Testis (tissue), 3 donors: ENCODE data around the gene ITPR2. TPM values are rescaled to one million over a fixed set of nuclear protein-coding genes. Genes with fewer than 3 reads are reported as not detected.
A peak's percentile ranks its signal among the peaks of the same experiment; 100 is the strongest.

Source experiments
- DNase-seq: peaks from one replicate; pipeline ENCODE4 v3.0.0-alpha.2; 2019
- H3K27ac ChIP-seq, 2 donors: fragments of 200-600 bp; sonication (generic); one replicate each; pipeline ENCODE4 v1.5.1; 2019
- H3K27me3 ChIP-seq: fragments of 200-600 bp; sonication (generic); one replicate; pipeline ENCODE4 v1.5.1; 2019
- H3K36me3 ChIP-seq: fragments of 200-600 bp; sonication (generic); one replicate; pipeline ENCODE4 v1.5.1; 2017; ENCODE audit warnings: low read depth; ENCODE audit errors: missing control alignments
- H3K4me1 ChIP-seq: fragments of 200-600 bp; sonication (generic); one replicate; pipeline ENCODE4 v1.5.1; 2019
- H3K4me3 ChIP-seq, 2 donors: fragments of 200-600 bp; sonication (generic); one replicate each; pipeline ENCODE4 v1.5.1; 2017 to 2019
- H3K9me3 ChIP-seq: fragments of 200-600 bp; sonication (generic); one replicate; pipeline ENCODE4 v1.5.1; 2017
- POLR2A ChIP-seq: fragments of 450-650 bp; IDR thresholded peaks from one replicate; pipeline ENCODE4 v1.6.1; 2017; ENCODE audit warnings: antibody characterized with exemption, mild to moderate bottlenecking, moderate library complexity
- WGBS, 2 donors: methylation state at CpG; one replicate each; pipeline ENCODE4 v1.1.5; 2018; 5-methylcytosine and 5-hydroxymethylcytosine counted together
- intact Hi-C: fragments of 100-400 bp; cut with DNase I; formaldehyde crosslinking; loops from one replicate; pipeline ENCODE4 v1.15.1; 2023; ENCODE audit warnings: low total_unique reads
- polyA plus RNA-seq: library from polyadenylated mRNA; stranded (reverse); fragments of 350-450 nt; fragmentation: Illumina TruSeq; extraction: RNeasy Lipid Tissue Mini Kit (QIAGEN cat#74804); gene quantifications from one replicate; pipeline ENCODE4 v1.2.3, GENCODE V29; 2014; ENCODE audit warnings: low read depth, low replicate concordance; ENCODE audit not compliant: insufficient read depth
- total RNA-seq, 2 donors: library from RNA; depleted of rRNA; stranded (reverse); fragments of >200 nt; gene quantifications; one replicate each; pipeline ENCODE4 v1.2.3, GENCODE V29; 2016
- TF ChIP-seq, protein P1 (sequence below), 3 experiments: fragments of 450-650 bp in 2 of 3; fragments of 200-600 bp in 1 of 3; sonication (generic) in 1 of 3; IDR thresholded peaks; one replicate each; pipeline ENCODE4 v1.5.1; 2016 to 2019; ENCODE audit warnings: antibody characterized with exemption in 3 of 3, mild to moderate bottlenecking in 2 of 3, moderate library complexity in 1 of 3

ITPR2 gene
- total and polyA plus RNA-seq, 3 donors from 2014 or later: 4.9 to 60.6 (median 56.9) TPM

DNA sequence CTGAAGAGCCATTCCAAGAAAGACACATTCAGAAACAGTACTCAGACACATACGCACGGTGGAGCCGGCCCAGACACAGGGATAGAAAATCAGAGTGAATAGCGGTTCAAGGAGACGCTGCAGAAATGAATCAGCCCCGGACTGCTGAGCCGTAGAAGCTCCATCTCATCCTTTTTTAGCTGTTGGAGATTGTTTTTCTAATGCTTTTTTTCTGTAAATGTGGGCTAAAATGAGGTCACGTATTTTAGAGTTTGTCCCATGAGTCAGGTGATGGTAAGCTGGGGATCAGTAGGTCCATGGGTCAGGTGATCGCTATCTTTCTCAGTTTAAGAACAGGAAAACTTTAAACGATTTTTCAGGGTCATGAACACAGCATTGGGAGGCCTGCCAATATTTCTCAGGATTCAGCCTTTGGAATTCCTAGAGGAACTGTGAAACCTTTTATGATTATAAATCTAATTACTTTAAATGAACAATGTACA is 202.4 kb downstream of the ITPR2 start:
- TF ChIP-seq, protein P1, sequence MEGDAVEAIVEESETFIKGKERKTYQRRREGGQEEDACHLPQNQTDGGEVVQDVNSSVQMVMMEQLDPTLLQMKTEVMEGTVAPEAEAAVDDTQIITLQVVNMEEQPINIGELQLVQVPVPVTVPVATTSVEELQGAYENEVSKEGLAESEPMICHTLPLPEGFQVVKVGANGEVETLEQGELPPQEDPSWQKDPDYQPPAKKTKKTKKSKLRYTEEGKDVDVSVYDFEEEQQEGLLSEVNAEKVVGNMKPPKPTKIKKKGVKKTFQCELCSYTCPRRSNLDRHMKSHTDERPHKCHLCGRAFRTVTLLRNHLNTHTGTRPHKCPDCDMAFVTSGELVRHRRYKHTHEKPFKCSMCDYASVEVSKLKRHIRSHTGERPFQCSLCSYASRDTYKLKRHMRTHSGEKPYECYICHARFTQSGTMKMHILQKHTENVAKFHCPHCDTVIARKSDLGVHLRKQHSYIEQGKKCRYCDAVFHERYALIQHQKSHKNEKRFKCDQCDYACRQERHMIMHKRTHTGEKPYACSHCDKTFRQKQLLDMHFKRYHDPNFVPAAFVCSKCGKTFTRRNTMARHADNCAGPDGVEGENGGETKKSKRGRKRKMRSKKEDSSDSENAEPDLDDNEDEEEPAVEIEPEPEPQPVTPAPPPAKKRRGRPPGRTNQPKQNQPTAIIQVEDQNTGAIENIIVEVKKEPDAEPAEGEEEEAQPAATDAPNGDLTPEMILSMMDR (IDR thresholded peaks at IDR 0.05): no peak
- TF ChIP-seq POLR2A: no peak
- H3K4me1 ChIP-seq: peaks cover 5% of the 10 kb centered on the region
- H3K27me3 ChIP-seq: no peaks in the 10 kb centered on the region
- no peak overlapping the region for H3K4me3 ChIP-seq
- DNase-seq: peak; percentile 58
- intact Hi-C loops: no loop called here
- no peaks in the 10 kb centered on the region for H3K9me3 ChIP-seq
- H3K36me3 ChIP-seq: no peaks in the 10 kb centered on the region
- H3K27ac ChIP-seq: no peak overlapping the region
- WGBS, 2 donors: 27 to 43% methylated on average over 10 of the region's 10 CpGs

DNA sequence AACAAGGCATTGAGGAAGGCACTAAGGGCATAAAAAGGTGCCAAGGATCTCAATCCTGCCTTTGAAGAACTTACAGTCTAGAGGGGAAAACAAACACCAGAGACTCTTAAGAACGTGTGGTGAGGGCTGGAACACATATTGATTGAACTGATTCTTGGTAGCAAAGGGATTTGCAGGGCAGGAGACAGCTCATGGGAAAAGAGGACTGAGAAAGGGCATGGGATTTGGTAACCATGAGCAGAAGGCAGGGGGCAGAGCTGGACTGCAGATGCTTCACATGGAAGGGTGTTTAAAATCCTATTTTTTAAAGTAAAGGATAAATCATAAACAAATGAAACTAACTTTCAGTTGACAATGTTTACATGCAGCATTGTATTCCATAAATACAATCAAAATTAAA is 203.1 kb downstream of the ITPR2 start:
- no peaks in the 10 kb centered on the region for H3K36me3 ChIP-seq
- intact Hi-C loops: no loop called here
- peaks cover 5% of the 10 kb centered on the region for H3K4me1 ChIP-seq
- no peak for TF ChIP-seq POLR2A
- TF ChIP-seq, protein P1 (IDR thresholded peaks at IDR 0.05): peak in 1 of 3 experiments; percentile 10
- H3K4me3 ChIP-seq: no peak overlapping the region
- DNase-seq: no peak
- H3K27ac ChIP-seq: no peak overlapping the region
- no peaks in the 10 kb centered on the region for H3K27me3 ChIP-seq
- WGBS, 2 donors: 29 to 32% methylated on average over 1 of the region's 1 CpG
- no peaks in the 10 kb centered on the region for H3K9me3 ChIP-seq

DNA sequence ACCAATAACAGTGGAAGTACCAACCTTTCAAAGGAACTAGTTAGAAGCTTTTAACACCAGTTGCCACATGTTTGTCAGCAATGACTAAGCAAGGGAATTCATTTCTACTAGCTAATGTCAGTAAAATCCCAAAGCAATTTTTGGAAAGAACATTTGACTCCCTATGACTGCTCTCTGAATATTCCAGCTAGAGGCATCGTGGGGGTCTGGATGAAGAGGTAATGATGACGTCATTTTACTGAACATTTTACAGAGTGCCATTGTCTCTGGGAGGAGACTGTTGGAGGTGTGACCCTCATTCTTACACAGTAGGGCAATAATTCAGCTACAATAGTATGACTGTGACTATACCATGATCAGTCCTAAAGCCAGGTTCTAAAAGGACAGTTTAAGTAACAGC is 204.8 kb downstream of the ITPR2 start:
- Histone ChIP-seq H3K36me3 (no peaks in the 10 kb centered on the region), H3K4me3 (no peak overlapping the region), H3K4me1 (peaks cover 5% of the 10 kb centered on the region), H3K9me3 (no peaks in the 10 kb centered on the region), H3K27me3 (no peaks in the 10 kb centered on the region), H3K27ac (no peak overlapping the region)
- intact Hi-C loops: no loop called here
- TF ChIP-seq POLR2A: no peak
- TF ChIP-seq, protein P1 (IDR thresholded peaks at IDR 0.05): no peak
- WGBS, 2 donors: 94 to 97% methylated on average over 2 of the region's 2 CpGs
- DNase-seq: no peak

DNA sequence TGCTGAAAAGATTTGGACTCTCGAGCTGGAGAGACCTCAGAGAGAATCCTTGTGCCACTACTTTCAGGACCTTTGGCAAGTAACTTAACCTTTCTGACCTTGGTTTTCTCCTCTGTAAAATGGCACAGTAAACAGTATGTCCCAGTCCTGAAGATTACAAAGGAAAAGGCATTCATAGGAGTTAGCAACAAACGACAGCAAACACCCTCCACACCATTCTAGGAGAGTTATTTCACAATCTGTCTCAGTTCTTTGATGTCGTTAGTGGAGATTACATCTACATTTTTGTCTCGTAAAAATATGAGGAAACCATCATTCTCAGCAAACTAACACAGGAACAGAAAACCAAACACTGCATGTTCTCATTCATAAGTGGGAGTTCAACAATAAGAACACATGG is 205.7 kb downstream of the ITPR2 start:
- intact Hi-C loops: no loop called here
- 81 to 85% methylated on average over 4 of the region's 4 CpGs for WGBS, 2 donors

DNA sequence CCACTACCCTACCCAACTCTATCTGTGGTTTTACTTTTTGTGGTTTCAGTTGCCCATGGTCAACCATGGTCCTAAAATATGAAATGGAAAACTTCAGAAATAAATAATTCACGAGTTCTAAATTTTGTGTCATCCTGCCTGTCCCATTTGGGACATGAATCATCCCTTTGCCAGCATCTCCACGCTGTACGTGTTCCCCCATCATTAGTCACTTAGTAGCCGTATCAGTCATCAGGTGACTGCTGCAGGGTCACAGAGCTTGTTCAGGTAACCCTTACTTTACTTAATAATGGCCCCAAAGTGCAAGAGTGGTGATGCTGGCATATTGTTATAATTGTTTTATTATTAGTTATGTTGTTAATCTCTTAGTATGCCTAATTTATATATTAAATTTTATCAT is 209.9 kb downstream of the ITPR2 start:
- WGBS, 2 donors: 90 to 95% methylated on average over 4 of the region's 4 CpGs
- H3K4me3 ChIP-seq: no peak overlapping the region
- TF ChIP-seq POLR2A: no peak
- TF ChIP-seq, protein P1 (IDR thresholded peaks at IDR 0.05): no peak

More for the DNA sequence above, 205.7 kb downstream of the ITPR2 start:
- DNase-seq: no peak
- Histone ChIP-seq H3K27ac (no peak overlapping the region), H3K36me3 (no peaks in the 10 kb centered on the region), H3K27me3 (no peaks in the 10 kb centered on the region), H3K4me3 (no peak overlapping the region), H3K4me1 (peaks cover 5% of the 10 kb centered on the region), H3K9me3 (no peaks in the 10 kb centered on the region)
- TF ChIP-seq POLR2A: no peak
- TF ChIP-seq, protein P1 (IDR thresholded peaks at IDR 0.05): no peak

More for the DNA sequence above, 209.9 kb downstream of the ITPR2 start:
- intact Hi-C loops: no loop called here
- Histone ChIP-seq H3K4me1 (no peaks in the 10 kb centered on the region), H3K27me3 (no peaks in the 10 kb centered on the region), H3K9me3 (no peaks in the 10 kb centered on the region), H3K36me3 (no peaks in the 10 kb centered on the region), H3K27ac (no peak overlapping the region)
- DNase-seq: no peak
